Omental fat pad (tissue), 4 donors: Measurements from ENCODE around the gene LINC00632. TPM values are rescaled to one million over a fixed set of nuclear protein-coding genes. Genes with fewer than 3 reads are reported as not detected.

Experiments used
- ATAC-seq: fragments of 150-250 bp; one replicate; pipeline ENCODE4 v1.9.1; 2016; ENCODE audit warnings: mild to moderate bottlenecking, moderate library complexity; ENCODE audit not compliant: low FRiP score
- DNase-seq: peaks from one replicate; pipeline ENCODE4 v3.0.0-alpha.2; 2019; ENCODE audit warnings: low spot score
- CTCF ChIP-seq, 3 donors: fragments of 450-650 bp; IDR thresholded peaks; one replicate each; pipeline ENCODE4 v1.5.1; 2016 to 2017; ENCODE audit warnings: antibody characterized with exemption in 3 of 3, mild to moderate bottlenecking in 3 of 3, moderate library complexity in 2 of 3
- total RNA-seq, 4 donors: library from RNA; depleted of rRNA; stranded (reverse); fragments of >200 nt; gene quantifications; one replicate each; pipeline ENCODE4 v1.1.0, GENCODE V29; 2016

LINC00632 gene
- total RNA-seq, 4 donors from 2014 or later: 244 to 714 (median 523) TPM

- no peak for TF ChIP-seq CTCF (IDR thresholded peaks at IDR 0.05)
- ATAC-seq (no peak), DNase-seq (no peak)
These were observed 14.8 kb downstream of the LINC00632 start for GRCh38 chrX:140724309-140724708.

DNA sequence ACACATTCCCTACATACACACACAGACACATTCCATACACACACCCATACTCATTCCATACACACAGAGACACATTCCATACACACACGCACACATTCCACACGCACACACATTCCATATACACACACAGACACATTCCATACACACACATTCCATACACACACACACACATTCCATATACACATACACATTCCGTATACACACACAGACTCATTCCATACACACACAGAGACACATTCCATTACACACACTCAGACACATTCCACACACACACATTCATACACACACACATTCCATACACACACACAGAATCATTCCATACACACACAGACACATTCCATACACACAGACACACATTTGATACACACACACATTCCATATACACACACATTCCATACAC, 15.2 kb downstream of the LINC00632 start:
- no peak for TF ChIP-seq CTCF (IDR thresholded peaks at IDR 0.05)
- no peak for ATAC-seq
- DNase-seq: no peak

DNA sequence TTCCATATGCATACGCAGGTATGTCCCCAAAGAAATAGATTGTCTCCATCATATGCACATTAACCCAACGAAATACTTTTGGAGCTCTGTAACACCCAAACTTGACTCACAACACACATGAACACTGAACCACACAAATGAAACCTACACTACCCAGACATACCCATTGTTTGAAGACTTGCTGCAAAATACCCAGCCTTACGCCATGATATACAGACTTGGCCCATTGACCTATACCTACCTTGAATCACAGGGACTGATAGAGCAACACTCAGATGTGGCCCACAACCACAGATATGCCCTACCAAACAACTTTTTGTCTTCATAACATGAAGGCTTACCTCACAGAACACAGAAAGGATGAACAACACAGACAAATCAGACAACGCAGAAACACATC, 15.9 kb downstream of the LINC00632 start:
- no peak for TF ChIP-seq CTCF (IDR thresholded peaks at IDR 0.05)
- ATAC-seq (no peak), DNase-seq (no peak)

DNA sequence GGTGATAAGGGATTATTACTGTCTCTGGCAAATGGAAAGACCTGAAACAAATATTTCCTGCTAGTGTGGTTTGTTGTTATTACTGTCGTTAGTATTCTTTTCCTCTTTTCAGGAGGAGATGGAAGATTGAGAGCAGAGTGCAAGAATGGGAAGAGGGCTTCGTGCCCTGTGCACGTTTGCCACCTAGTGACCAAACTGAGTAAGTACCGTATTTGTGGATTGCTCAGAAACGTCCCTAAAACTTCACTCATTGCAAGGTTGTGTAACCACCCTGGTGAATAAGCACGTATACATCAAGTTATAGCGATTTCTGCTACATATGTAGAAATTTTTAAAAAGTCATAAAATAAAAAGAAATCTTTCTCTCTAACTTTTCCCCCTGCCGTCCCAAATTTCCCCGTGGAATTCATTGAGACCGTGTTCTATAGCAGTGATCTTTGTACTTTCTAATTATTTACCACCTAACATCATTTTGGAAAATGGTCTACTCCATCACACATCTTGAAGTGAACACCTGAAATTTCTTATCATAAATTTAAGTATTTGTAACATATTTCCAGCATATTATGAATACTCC, 24.3 kb downstream of the LINC00632 start:
- TF ChIP-seq CTCF (IDR thresholded peaks at IDR 0.05): peak in 1 of 3 donors; percentile 20
- peak; percentile 71 for ATAC-seq

DNA sequence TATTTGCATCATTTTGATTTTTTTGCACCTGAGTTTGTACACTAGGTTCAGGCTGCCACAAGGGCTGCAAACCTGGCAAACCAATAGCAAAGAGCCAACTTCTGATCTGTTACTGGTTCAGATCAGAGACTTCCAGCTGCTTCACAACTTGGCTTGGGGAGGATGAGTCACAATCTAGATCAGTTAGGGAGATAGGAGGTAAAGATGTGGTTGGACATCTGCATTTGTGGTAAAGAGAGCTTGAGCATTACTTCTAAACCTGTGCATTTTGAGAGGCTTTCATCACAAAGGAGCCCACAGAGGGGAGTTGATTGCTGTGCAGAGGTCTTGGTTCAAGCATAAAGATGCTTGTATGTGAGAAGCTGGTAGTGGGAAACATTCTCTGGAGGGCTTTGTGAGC, 34.5 kb downstream of the LINC00632 start:
- ATAC-seq (no peak), DNase-seq (no peak)
- no peak for TF ChIP-seq CTCF (IDR thresholded peaks at IDR 0.05)

More for the DNA sequence above, 24.3 kb downstream of the LINC00632 start:
- DNase-seq: no peak

DNA sequence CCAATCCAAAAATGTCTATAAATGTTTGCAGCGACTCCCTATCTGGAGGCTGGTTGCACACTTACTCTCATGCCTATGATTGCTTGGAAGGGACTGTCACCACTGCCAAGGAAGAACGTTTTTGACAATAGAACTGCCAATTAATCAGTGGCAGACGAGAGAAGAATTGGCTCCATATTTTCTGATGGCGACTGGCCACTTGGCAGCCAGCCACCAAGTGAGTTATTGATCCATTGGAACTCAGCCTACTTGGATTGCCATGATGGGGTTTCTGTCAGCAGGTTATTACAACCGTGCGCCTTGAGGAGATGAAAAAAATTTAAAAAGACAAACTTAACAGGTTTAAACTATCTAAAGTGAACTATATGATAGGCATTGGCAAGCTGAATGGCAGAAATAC, 47.4 kb downstream of the LINC00632 start:
- ATAC-seq (no peak), DNase-seq (no peak)
- no peak for TF ChIP-seq CTCF (IDR thresholded peaks at IDR 0.05)

GRCh38 chrX:140762061-140762460, 52.5 kb downstream of the LINC00632 start:
- no peak for TF ChIP-seq CTCF (IDR thresholded peaks at IDR 0.05)
- ATAC-seq (peak; percentile 62), DNase-seq (peak; percentile 28)
